ENCODE data around the gene FOXL3. TPM values are rescaled to one million over a fixed set of nuclear protein-coding genes. Genes with fewer than 3 reads are reported as not detected.
A peak's percentile ranks its signal among the peaks of the same experiment; 100 is the strongest.
"Not testable (repeated sequence)": the region's sequence is repeated elsewhere in the genome, so short reads cannot be mapped to it uniquely, and the experiment has no call there.

Gene FOXL3
- total RNA-seq, 1 donor from 2014 or later, result not detected

GRCh38 chr7:263483-264351 lies 26.3 kb upstream of the FOXL3 start:
- H3K4me1 Mint-ChIP-seq; H3K9me3 Mint-ChIP-seq; H3K27ac Mint-ChIP-seq (ENCODE audit: unreplicated experiment); H3K4me3 Mint-ChIP-seq; DNase-seq (ENCODE audit: low read depth, low spot score): not testable (repeated sequence)
- peaks cover 16% of the 10 kb centered on the region for H3K27me3 Mint-ChIP-seq (ENCODE audit: low read depth)
- H3K36me3 Mint-ChIP-seq (ENCODE audit: low read depth), result peaks cover 14% of the 10 kb centered on the region
- peak; percentile 52 for TF ChIP-seq CTCF (conservative IDR thresholded peaks at IDR 0.05)

DNA sequence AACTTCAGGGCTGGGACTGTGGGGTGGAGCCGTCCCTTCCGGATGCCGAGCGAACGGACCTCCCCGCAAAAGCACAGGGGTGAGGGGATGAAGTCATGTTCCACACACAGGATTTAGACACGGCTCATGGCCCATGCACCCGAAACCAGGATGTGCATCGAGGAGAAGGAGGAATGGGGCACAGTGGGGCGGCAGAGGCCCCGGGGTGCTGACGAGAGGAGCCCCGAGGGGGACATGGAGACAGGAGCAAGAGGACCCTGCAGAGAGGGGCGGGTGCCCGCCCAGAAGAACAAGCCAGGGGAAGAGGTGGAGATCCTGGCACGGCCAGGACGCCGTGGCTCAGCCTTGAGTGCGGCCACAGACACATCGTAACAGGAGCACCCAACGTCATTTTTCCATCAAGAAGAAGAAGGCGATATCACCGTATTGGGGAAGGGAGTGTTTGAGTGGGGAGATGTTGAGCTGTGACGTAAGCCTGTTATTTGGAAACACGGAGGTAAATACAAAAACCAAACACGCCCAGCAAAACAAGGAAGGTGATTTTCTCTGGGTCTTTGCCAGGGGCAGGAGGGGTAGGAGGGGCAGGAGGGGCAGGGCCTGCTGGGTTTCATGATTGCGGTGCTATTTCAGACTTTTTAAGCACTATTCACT lies 25.3 kb upstream of the FOXL3 start:
- Mint-ChIP-seq H3K4me3 (no peak overlapping the region), H3K27ac (ENCODE audit: unreplicated experiment) (no peak overlapping the region), H3K27me3 (ENCODE audit: low read depth) (peaks cover 21% of the 10 kb centered on the region), H3K9me3 (no peaks in the 10 kb centered on the region), H3K4me1 (no peaks in the 10 kb centered on the region), H3K36me3 (ENCODE audit: low read depth) (peaks cover 10% of the 10 kb centered on the region)
- TF ChIP-seq CTCF (conservative IDR thresholded peaks at IDR 0.05), result no peak
- DNase-seq (ENCODE audit: low read depth, low spot score), result no peak

DNA sequence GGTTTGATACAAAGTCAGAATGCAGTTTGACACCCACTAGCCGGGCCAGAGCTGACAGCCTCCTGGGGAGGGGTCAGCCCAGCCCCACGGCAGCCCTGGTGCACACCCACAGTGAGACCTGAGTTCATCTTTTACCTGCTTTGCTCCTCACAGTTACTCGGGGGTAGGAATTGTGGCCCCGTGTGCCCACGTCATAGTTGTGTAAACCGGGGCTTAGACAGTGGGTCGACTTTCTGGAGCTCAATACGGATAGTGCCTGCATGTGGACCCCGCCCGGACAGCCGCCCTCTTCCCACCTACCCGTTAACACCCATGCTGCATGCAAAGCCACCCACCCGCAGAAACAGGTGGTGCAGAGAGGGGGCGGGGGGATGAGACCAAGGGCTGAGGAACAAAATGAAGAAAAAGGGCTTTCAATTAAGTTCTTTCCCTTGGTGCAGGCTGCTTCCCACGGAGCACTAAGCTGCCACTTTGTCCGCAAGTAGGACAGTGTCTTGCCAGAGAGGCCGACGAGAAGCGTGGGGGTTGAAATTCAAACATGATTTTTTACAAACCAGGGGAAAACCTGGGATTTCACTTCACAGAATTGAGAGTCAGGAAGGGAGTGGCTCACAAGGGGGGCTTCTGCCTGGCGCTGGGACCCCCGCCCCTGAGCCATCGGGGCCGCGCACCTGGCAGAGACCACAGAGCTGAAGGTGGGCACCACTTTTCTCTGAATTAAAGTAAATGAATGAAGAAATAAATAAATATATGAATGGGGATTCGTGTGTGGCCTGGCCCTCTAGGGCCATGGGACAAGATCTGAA lies 24.6 kb upstream of the FOXL3 start:
- Mint-ChIP-seq H3K36me3 (ENCODE audit: low read depth) (peaks cover 10% of the 10 kb centered on the region), H3K9me3 (no peaks in the 10 kb centered on the region), H3K4me1 (no peaks in the 10 kb centered on the region), H3K27ac (ENCODE audit: unreplicated experiment) (no peak overlapping the region), H3K4me3 (no peak overlapping the region), H3K27me3 (ENCODE audit: low read depth) (peaks cover 21% of the 10 kb centered on the region)
- DNase-seq (ENCODE audit: low read depth, low spot score), result no peak
- TF ChIP-seq CTCF (conservative IDR thresholded peaks at IDR 0.05), result no peak

- Mint-ChIP-seq H3K36me3 (ENCODE audit: low read depth) (peaks cover 10% of the 10 kb centered on the region), H3K4me1 (no peaks in the 10 kb centered on the region), H3K4me3 (no peak overlapping the region), H3K27ac (ENCODE audit: unreplicated experiment) (no peak overlapping the region), H3K9me3 (no peaks in the 10 kb centered on the region), H3K27me3 (ENCODE audit: low read depth) (peaks cover 21% of the 10 kb centered on the region)
- TF ChIP-seq CTCF (conservative IDR thresholded peaks at IDR 0.05), result no peak
- DNase-seq (ENCODE audit: low read depth, low spot score), result no peak
These were observed 23.7 kb upstream of the FOXL3 start for GRCh38 chr7:265998-266850.

All from neural crest cell (in vitro differentiated cells).